Measurements from ENCODE around the gene DHRS3.

DNA sequence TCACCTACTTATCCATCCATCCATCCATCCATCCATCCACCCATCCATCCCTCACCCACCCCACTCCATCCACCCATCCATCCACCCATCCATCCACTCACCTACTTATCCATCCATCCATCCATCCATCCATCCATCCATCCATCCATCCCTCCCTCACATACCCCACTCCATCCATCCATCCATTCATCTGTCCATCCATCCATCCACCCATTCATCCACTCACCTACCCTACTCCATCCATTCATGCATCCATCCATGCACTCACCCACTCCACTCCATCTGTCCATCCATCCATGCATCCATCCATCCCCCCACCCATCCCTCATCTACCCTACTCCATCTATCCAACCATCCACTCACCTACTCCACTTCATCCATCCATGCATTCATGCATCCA is 34.5 kb downstream of the DHRS3 start:
- TF ChIP-seq EZH2 (IDR thresholded peaks at IDR 0.05; ENCODE audit: low read length), result no peak
- no peak for TF ChIP-seq CTCF (optimal IDR thresholded peaks at IDR 0.05 in 1 of 3, IDR thresholded peaks at IDR 0.05 in 1 of 3, conservative IDR thresholded peaks at IDR 0.05 in 1 of 3; ENCODE audit: extremely low read depth in 1 of 3, insufficient read depth in 2 of 3, low read length in 3 of 3)

Measured in keratinocyte (primary cell).